ENCODE data around the gene CARD19.

GRCh38 chr9:93088656-93089015 lies 7.4 kb upstream of the CARD19 start:
- TF ChIP-seq EZH2 (IDR thresholded peaks at IDR 0.05; ENCODE audit: insufficient read depth, poor library complexity, severe bottlenecking): no peak
- TF ChIP-seq EZH2phosphoT487 (IDR thresholded peaks at IDR 0.05; ENCODE audit: insufficient read depth, low read depth): no peak
